ENCODE data around the gene DOK4.
A peak's percentile ranks its signal among the peaks of the same experiment; 100 is the strongest.

The DOK4 gene

DNA sequence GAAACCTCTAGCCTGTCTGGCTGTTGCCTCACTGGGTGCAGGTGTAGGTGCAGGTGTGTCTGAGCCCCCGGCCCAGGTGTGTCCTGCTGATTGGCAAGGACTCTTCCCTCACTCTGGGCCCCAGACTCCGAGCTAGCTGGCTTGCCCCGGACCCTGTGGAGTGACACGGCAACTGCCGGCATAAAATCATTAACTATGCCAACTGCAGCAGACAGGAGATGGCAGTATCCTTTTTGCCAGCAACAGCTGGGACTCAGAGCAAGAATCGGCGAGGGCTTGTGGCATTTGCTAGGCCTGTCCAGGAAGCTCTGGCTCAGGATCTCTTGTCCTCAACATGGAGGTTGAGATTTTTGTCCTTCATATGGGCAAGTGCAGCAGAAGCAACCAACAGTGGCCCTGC is 59.9 kb downstream of the DOK4 start:
- TF ChIP-seq, protein P1, sequence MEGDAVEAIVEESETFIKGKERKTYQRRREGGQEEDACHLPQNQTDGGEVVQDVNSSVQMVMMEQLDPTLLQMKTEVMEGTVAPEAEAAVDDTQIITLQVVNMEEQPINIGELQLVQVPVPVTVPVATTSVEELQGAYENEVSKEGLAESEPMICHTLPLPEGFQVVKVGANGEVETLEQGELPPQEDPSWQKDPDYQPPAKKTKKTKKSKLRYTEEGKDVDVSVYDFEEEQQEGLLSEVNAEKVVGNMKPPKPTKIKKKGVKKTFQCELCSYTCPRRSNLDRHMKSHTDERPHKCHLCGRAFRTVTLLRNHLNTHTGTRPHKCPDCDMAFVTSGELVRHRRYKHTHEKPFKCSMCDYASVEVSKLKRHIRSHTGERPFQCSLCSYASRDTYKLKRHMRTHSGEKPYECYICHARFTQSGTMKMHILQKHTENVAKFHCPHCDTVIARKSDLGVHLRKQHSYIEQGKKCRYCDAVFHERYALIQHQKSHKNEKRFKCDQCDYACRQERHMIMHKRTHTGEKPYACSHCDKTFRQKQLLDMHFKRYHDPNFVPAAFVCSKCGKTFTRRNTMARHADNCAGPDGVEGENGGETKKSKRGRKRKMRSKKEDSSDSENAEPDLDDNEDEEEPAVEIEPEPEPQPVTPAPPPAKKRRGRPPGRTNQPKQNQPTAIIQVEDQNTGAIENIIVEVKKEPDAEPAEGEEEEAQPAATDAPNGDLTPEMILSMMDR (IDR thresholded peaks at IDR 0.05; ENCODE audit: extremely low read depth, insufficient read depth, missing control alignments): no peak
- in situ Hi-C loops (cut with MboI; ENCODE audit: low pct_unique_long_range_greater_than_20kb, low sequenced_read_pairs, unreplicated experiment): no loop called here
- no peak for DNase-seq (ENCODE audit: low spot score)

DNA sequence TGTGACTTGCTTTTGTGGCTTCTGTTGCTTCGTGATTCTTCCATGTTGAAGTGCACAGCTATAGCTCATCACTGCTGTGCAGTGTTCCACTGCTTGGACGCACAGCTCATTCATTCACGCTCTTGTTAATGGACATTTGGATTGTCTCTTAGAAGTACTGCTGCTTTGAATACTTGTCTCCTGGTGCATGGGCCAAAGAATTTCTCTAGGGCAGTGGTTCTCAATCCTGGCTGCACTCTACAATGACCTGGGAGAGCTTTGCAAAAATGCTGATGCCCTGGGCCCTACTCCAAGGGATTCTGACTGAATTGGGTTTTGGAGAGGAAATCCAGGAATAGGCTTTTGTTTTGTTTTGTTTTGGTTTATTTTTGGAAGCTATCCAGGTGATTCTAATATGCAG is 61.7 kb downstream of the DOK4 start:
- no peak for DNase-seq (ENCODE audit: low spot score)
- in situ Hi-C loops (cut with MboI; ENCODE audit: low pct_unique_long_range_greater_than_20kb, low sequenced_read_pairs, unreplicated experiment): loop anchor here (25.0 kb wide), 1 partner anchor 337 kb away; the partner anchor contains the start of gene CPNE2
- TF ChIP-seq, protein P1 (IDR thresholded peaks at IDR 0.05; ENCODE audit: extremely low read depth, insufficient read depth, missing control alignments): no peak

DNA sequence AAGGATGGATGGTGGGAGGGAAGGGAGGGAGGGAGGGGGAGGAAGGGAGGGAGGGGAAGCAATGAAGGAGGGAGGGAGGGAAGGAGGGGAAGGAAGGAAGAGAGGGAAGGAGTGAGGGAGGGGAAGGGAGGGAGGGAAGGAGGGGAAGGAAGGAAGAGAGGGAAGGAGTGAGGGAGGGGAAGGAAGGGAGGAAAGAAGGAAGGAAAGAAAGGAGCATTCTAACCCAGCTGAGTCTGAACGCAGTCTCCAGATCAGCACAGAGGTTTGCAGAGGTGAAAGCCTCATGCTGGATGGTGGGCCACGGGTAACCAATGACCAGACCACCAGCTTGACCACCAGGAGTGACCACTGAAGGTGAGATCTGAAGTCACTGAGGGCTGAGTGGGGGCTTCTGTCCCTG is 63.1 kb downstream of the DOK4 start:
- no peak for DNase-seq (ENCODE audit: low spot score)
- TF ChIP-seq, protein P1 (IDR thresholded peaks at IDR 0.05; ENCODE audit: extremely low read depth, insufficient read depth, missing control alignments): no peak
- in situ Hi-C loops (cut with MboI; ENCODE audit: low pct_unique_long_range_greater_than_20kb, low sequenced_read_pairs, unreplicated experiment): loop anchor here (25.0 kb wide), 1 partner anchor 336 kb away; the partner anchor contains the start of gene CPNE2

DNA sequence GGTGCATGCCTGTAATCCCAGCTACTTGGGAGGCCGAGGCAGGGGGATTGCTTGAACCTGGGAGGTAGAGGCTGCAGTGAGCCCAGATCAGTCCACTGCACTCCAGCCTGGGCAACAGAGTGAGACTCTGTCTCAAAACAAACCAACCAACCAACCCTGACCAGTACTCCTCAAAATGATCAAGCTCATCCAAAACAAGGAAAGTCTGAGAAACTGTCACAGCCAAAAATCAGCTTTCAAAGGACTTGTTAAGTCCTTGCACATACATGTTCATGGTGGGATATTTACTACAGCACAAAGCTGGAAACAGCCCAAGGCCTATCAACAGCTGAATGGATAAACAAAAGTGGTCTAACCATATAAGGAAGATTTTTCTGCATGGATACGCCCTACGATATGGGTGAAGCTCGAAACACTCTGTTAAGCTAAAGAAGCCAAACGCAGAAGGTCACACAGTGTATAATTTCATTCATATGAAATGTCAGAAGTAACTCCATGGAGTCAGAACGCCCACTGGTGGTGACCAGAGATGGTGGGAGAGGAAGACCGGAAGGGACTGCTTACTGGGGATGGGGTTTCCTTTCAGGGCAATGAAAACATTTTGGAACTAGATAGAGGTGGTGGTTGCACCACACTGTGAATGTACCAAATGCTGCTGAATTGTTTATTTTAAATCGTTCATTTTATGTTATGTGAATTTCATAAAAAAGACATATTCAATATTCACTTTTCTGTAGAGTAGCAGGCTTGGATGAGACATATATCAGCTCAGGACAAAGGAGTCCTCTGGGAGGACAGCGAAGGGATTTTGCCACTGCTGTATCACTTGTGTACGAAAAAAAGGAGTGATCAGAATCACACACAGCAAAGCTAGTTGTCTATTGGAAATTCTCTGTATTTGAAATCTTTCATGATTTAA is 64.0 kb downstream of the DOK4 start:
- in situ Hi-C loops (cut with MboI; ENCODE audit: low pct_unique_long_range_greater_than_20kb, low sequenced_read_pairs, unreplicated experiment): loop anchor here (25.0 kb wide), 1 partner anchor 335 kb away; the partner anchor contains the start of gene CPNE2
- DNase-seq (ENCODE audit: low spot score): no peak
- TF ChIP-seq, protein P1 (IDR thresholded peaks at IDR 0.05; ENCODE audit: extremely low read depth, insufficient read depth, missing control alignments): peak; percentile 37
